ENCODE results near the gene STRAP. TPM values are rescaled to one million over a fixed set of nuclear protein-coding genes. Genes with fewer than 3 reads are reported as not detected.

STRAP gene
- total RNA-seq, 4 donors from 2014 or later = 84.9 to 100 (median 93.3) TPM

GRCh38 chr12:15918066-15918465 lies 35.9 kb downstream of the STRAP start:
- H3K27me3 ChIP-seq = no peaks in the 10 kb centered on the region
- intact Hi-C loops (cut with DNase I) = no loop called here
- 93% methylated on average over 7 of the region's 7 CpGs for WGBS, 2 donors
- H3K27ac ChIP-seq = no peak overlapping the region
- TF ChIP-seq POLR2A (IDR thresholded peaks at IDR 0.05) (no peak), CTCF (IDR thresholded peaks at IDR 0.05) (no peak)
- H3K4me1 ChIP-seq = peaks cover 6 to 9% of the 10 kb centered on the region in 2 donors
- H3K4me3 ChIP-seq (replicated peaks in 1 of 3) = no peak overlapping the region
- DNase-seq = no peak
- H3K36me3 ChIP-seq = no peaks in the 10 kb centered on the region
- no peaks in the 10 kb centered on the region for H3K9me3 ChIP-seq

GRCh38 chr12:15919418-15919817 lies 37.2 kb downstream of the STRAP start:
- H3K27me3 ChIP-seq = no peaks in the 10 kb centered on the region

GRCh38 chr12:15924956-15925355 lies 42.8 kb downstream of the STRAP start:
- Histone ChIP-seq H3K9me3 (no peaks in the 10 kb centered on the region), H3K4me1 (peaks cover 7 to 13% of the 10 kb centered on the region in 2 donors), H3K36me3 (no peaks in the 10 kb centered on the region), H3K4me3 (replicated peaks in 1 of 3) (no peak overlapping the region), H3K27ac (no peak overlapping the region), H3K27me3 (no peaks in the 10 kb centered on the region)
- DNase-seq = no peak
- WGBS, 2 donors = 93 to 96% methylated on average over 1 of the region's 1 CpG
- TF ChIP-seq CTCF (IDR thresholded peaks at IDR 0.05) = no peak
- TF ChIP-seq POLR2A (IDR thresholded peaks at IDR 0.05) = no peak
- intact Hi-C loops (cut with DNase I) = no loop called here

More at GRCh38 chr12:15919418-15919817, 37.2 kb downstream of the STRAP start:
- TF ChIP-seq POLR2A (IDR thresholded peaks at IDR 0.05) = no peak
- no peak for TF ChIP-seq CTCF (IDR thresholded peaks at IDR 0.05)
- 83 to 94% methylated on average over 2 of the region's 2 CpGs for WGBS, 2 donors
- H3K4me1 ChIP-seq = peaks cover 0 to 1% of the 10 kb centered on the region in 2 donors
- no peak overlapping the region for H3K27ac ChIP-seq
- intact Hi-C loops (cut with DNase I) = no loop called here
- H3K4me3 ChIP-seq (replicated peaks in 1 of 3) = no peak overlapping the region
- H3K9me3 ChIP-seq = no peaks in the 10 kb centered on the region
- H3K36me3 ChIP-seq = no peaks in the 10 kb centered on the region
- no peak for DNase-seq

- no peak overlapping the region for H3K27ac ChIP-seq
- intact Hi-C loops (cut with DNase I) = no loop called here
These were observed 46.2 kb downstream of the STRAP start for GRCh38 chr12:15928346-15928745.

More at GRCh38 chr12:15928346-15928745, 46.2 kb downstream of the STRAP start:
- H3K36me3 ChIP-seq = no peaks in the 10 kb centered on the region
- no peak overlapping the region for H3K4me3 ChIP-seq (replicated peaks in 1 of 3)
- H3K27me3 ChIP-seq = no peaks in the 10 kb centered on the region
- DNase-seq = no peak
- TF ChIP-seq POLR2A (IDR thresholded peaks at IDR 0.05) = no peak
- TF ChIP-seq CTCF (IDR thresholded peaks at IDR 0.05) = no peak
- no peaks in the 10 kb centered on the region for H3K9me3 ChIP-seq
- 55 to 65% methylated on average over 2 of the region's 2 CpGs for WGBS, 2 donors
- peaks cover 7 to 13% of the 10 kb centered on the region in 2 donors for H3K4me1 ChIP-seq
